HepG2 (cell line): ENCODE measurements around the gene MAN1B1. TPM values are rescaled to one million over a fixed set of nuclear protein-coding genes. Genes with fewer than 3 reads are reported as not detected.

Experiments used
- AHR ChIP-seq: IDR thresholded peaks from 2 replicates; pipeline ENCODE4 v1.6.1; 2018; ENCODE audit warnings: missing genetic modification reagents, missing compliant biosample characterization
- ASH2L ChIP-seq: fragments of 300-600, 200-600 bp; sonication (generic); IDR thresholded peaks from 2 replicates; pipeline ENCODE4 v1.7.0; 2017; ENCODE audit warnings: low read depth, mild to moderate bottlenecking, moderate library complexity, mixed read lengths, low read length; ENCODE audit not compliant: insufficient read length
- ATF1 ChIP-seq: IDR thresholded peaks from 2 replicates; pipeline ENCODE4 v1.6.1; 2016; ENCODE audit warnings: mild to moderate bottlenecking, control low read depth
- CERS6 ChIP-seq: sonication (generic); formaldehyde crosslinking; IDR thresholded peaks from 2 replicates; pipeline ENCODE4 v1.5.0; 2020; ENCODE audit warnings: missing genetic modification reagents
- HDAC2 ChIP-seq: sonication (generic); formaldehyde crosslinking; IDR thresholded peaks from 2 replicates; pipeline ENCODE4 v1.4.0; 2020; ENCODE audit warnings: missing genetic modification reagents
- HOXA5 ChIP-seq: sonication (generic); formaldehyde crosslinking; IDR thresholded peaks from 2 replicates; pipeline ENCODE4 v1.4.0; 2020; ENCODE audit warnings: missing genetic modification reagents
- HOXA9 ChIP-seq: sonication (generic); formaldehyde crosslinking; IDR thresholded peaks from 2 replicates; pipeline ENCODE4 v1.8.1; 2022; ENCODE audit warnings: missing genetic modification reagents, mild to moderate bottlenecking, moderate library complexity, borderline replicate concordance
- IRF9 ChIP-seq: sonication (generic); formaldehyde crosslinking; IDR thresholded peaks from 2 replicates; pipeline ENCODE4 v1.8.0; 2022; ENCODE audit warnings: missing genetic modification reagents, mild to moderate bottlenecking, borderline replicate concordance
- KAT8 ChIP-seq: IDR thresholded peaks from 2 replicates; pipeline ENCODE4 v1.6.1; 2016; ENCODE audit warnings: missing genetic modification reagents, missing compliant biosample characterization
- MAFG ChIP-seq: sonication (generic); formaldehyde crosslinking; IDR thresholded peaks from 2 replicates; pipeline ENCODE4 v1.5.1; 2020; ENCODE audit warnings: mild to moderate bottlenecking, missing genetic modification reagents
- NR2F1 ChIP-seq, 2 experiments: fragments of 450-650 bp in 1 of 2; formaldehyde crosslinking in 1 of 2; IDR thresholded peaks; 2 replicates each; pipeline versions ENCODE4 v1.5.0 to v1.6.1; 2016 to 2020; ENCODE audit warnings: mild to moderate bottlenecking in 1 of 2, missing compliant biosample characterization in 1 of 2, missing genetic modification reagents in 1 of 2, moderate library complexity in 1 of 2
- PAF1 ChIP-seq: IDR thresholded peaks from 2 replicates; pipeline ENCODE4 v1.6.1; 2016; ENCODE audit warnings: missing genetic modification reagents, missing compliant biosample characterization
- RFXAP ChIP-seq: sonication (generic); formaldehyde crosslinking; IDR thresholded peaks from 2 replicates; pipeline ENCODE4 v1.4.0; 2020; ENCODE audit warnings: missing genetic modification reagents, borderline replicate concordance
- SRY ChIP-seq: sonication (generic); formaldehyde crosslinking; IDR thresholded peaks from 2 replicates; pipeline ENCODE4 v1.8.0; 2022; ENCODE audit warnings: mild to moderate bottlenecking, missing genetic modification reagents
- TCF7L2 ChIP-seq: IDR thresholded peaks from 2 replicates; pipeline ENCODE4 v1.6.1; 2011; ENCODE audit warnings: mild to moderate bottlenecking, low read depth, low read length, moderate library complexity
- THRA ChIP-seq: sonication (generic); formaldehyde crosslinking; IDR thresholded peaks from 2 replicates; pipeline ENCODE4 v1.4.0; 2020; ENCODE audit warnings: missing genetic modification reagents, borderline replicate concordance
- TIGD3 ChIP-seq: sonication (generic); formaldehyde crosslinking; IDR thresholded peaks from 2 replicates; pipeline ENCODE4 v1.5.1; 2020; ENCODE audit warnings: mild to moderate bottlenecking, missing genetic modification reagents, borderline replicate concordance
- ZBTB3 ChIP-seq: sonication (generic); formaldehyde crosslinking; IDR thresholded peaks from 2 replicates; pipeline ENCODE4 v1.4.0; 2020; ENCODE audit warnings: low read depth, mild to moderate bottlenecking, moderate library complexity, missing genetic modification reagents, borderline replicate concordance
- ZBTB43 ChIP-seq: sonication (generic); formaldehyde crosslinking; conservative IDR thresholded peaks from 2 replicates; pipeline ENCODE4 v1.4.0; 2020; ENCODE audit warnings: missing genetic modification reagents
- ZFX ChIP-seq: sonication (generic); formaldehyde crosslinking; IDR thresholded peaks from 2 replicates; pipeline ENCODE4 v1.4.0; 2020; ENCODE audit warnings: mild to moderate bottlenecking, low read depth, missing genetic modification reagents, moderate library complexity
- ZNF24 ChIP-seq: fragments of 450-650 bp; IDR thresholded peaks from 2 replicates; pipeline ENCODE4 v1.6.1; 2017; ENCODE audit warnings: antibody characterized with exemption, mild to moderate bottlenecking
- ZNF383 ChIP-seq: sonication (generic); formaldehyde crosslinking; IDR thresholded peaks from 2 replicates; pipeline ENCODE4 v1.4.0; 2020; ENCODE audit warnings: missing genetic modification reagents, mild to moderate bottlenecking, borderline replicate concordance
- ZNF878 ChIP-seq: sonication (generic); formaldehyde crosslinking; IDR thresholded peaks from 2 replicates; pipeline ENCODE4 v1.8.1; 2023; ENCODE audit warnings: mild to moderate bottlenecking, missing genetic modification reagents, moderate library complexity
- ZSCAN25 ChIP-seq: sonication (generic); formaldehyde crosslinking; IDR thresholded peaks from 2 replicates; pipeline ENCODE4 v1.8.0; 2022; ENCODE audit warnings: mild to moderate bottlenecking, missing genetic modification reagents
- polyA plus RNA-seq, 8 experiments: library from polyadenylated mRNA; depleted of rRNA in 3 of 8; stranded (reverse) in 7 of 8; unstranded in 1 of 8; fragments of >200 nt; fragmentation: Illumina TruSeq in 4 of 8; extraction: Trizol in 4 of 8; gene quantifications; 2 replicates each; pipeline versions ENCODE4 v1.2.1 to v1.2.3, GENCODE V29; 2011 to 2016; ENCODE audit warnings: low read depth in 4 of 8, missing spikeins in 1 of 8, mixed read lengths in 1 of 8; ENCODE audit not compliant: insufficient read depth in 1 of 8
- total RNA-seq, 5 experiments: library from RNA; depleted of rRNA; stranded (reverse); fragments of >200 nt; fragmentation: Illumina TruSeq; extraction: Trizol; gene quantifications; 2 replicates each; pipeline ENCODE4 v1.2.3, GENCODE V29; 2016; ENCODE audit warnings: low read depth in 1 of 5

MAN1B1 gene
- total and polyA plus RNA-seq, 2 of the 13 experiments (the other 11 are each of a cell fraction or from before 2014, with no cell fraction given): 48.9 to 59.5 TPM

- TF ChIP-seq HOXA9 (CRISPR knock-in tag) (no peak), ZFX (CRISPR knock-in tag) (peak; percentile 66), RFXAP (CRISPR knock-in tag) (0 out of 2 replicates have a peak, but pooled peaks have one; percentile 59), TIGD3 (no peak), IRF9 (peak; percentile 53; the same call in 1 of the 2 replicates), TCF7L2 (no peak), ASH2L (peak; percentile 26), KAT8 (peak; percentile 75), AHR (CRISPR knock-in tag) (peak; percentile 81; the same call in 1 of the 2 replicates), ZBTB3 (CRISPR knock-in tag) (peak; percentile 53; the same call in 1 of the 2 replicates), ZSCAN25 (CRISPR knock-in tag) (peak; percentile 59; the same call in 1 of the 2 replicates), PAF1 (CRISPR knock-in tag) (no peak), ZBTB43 (CRISPR knock-in tag) (peak; percentile 47; the same call in 1 of the 2 replicates), ATF1 (CRISPR knock-in tag) (no peak), ZNF24 (no peak), CERS6 (CRISPR knock-in tag) (peak; percentile 88), ZNF878 (CRISPR knock-in tag) (no peak), SRY (CRISPR knock-in tag) (peak; percentile 94), NR2F1 (CRISPR knock-in tag; IDR thresholded peaks at IDR 0.05) (no peak), THRA (peak; percentile 73), HOXA5 (CRISPR knock-in tag) (peak; percentile 93), HDAC2 (CRISPR knock-in tag) (peak; percentile 91), MAFG (0 out of 2 replicates have a peak, but pooled peaks have one; percentile 19), ZNF383 (CRISPR knock-in tag) (no peak)
Observed at GRCh38 chr9:137046088-137046787, 40.5 kb upstream of the MAN1B1 start, which contains the start of gene NPDC1 (continued).
